Stimulated activated CD8-positive, alpha-beta memory T cell treated with anti-CD3 and anti-CD28 coated beads, Interleukin-4, amount 100 ng/mL, for 1 hour (primary cell): Measurements from ENCODE around the gene MGAT4B.

Experiments
- DNase-seq, 2 donors: peaks; one replicate each; pipeline ENCODE4 v3.0.0-alpha.2; 2020; ENCODE audit warnings: low read depth in 2 of 2, low spot score in 1 of 2

The MGAT4B gene

GRCh38 chr5:179827680-179828079, 21.0 kb upstream of the MGAT4B start:
- no peak for DNase-seq

GRCh38 chr5:179825655-179826182, 19.1 kb upstream of the MGAT4B start:
- no peak for DNase-seq

- DNase-seq = no peak
Observed at GRCh38 chr5:179824745-179825112, 18.1 kb upstream of the MGAT4B start.

GRCh38 chr5:179823937-179824744, 17.5 kb upstream of the MGAT4B start:
- DNase-seq = no peak

- no peak for DNase-seq
Observed at GRCh38 chr5:179822444-179822990, 15.9 kb upstream of the MGAT4B start.

GRCh38 chr5:179822059-179822432, 15.4 kb upstream of the MGAT4B start:
- no peak for DNase-seq

GRCh38 chr5:179821298-179822058, 14.8 kb upstream of the MGAT4B start:
- DNase-seq = peak; percentile 69 to 72

GRCh38 chr5:179820483-179821297, 14.0 kb upstream of the MGAT4B start, which contains the start of gene SQSTM1:
SQSTM1 (plus strand) TSS chr5:179820905; CDS start chr5:179820937, 32 bp downstream.
- peak; percentile 67 to 68 for DNase-seq

GRCh38 chr5:179820127-179820482, 13.4 kb upstream of the MGAT4B start:
- no peak for DNase-seq

GRCh38 chr5:179819296-179820126, 12.8 kb upstream of the MGAT4B start:
- no peak for DNase-seq

GRCh38 chr5:179818746-179819295, 12.2 kb upstream of the MGAT4B start:
- DNase-seq = peak; percentile 75 to 80

- DNase-seq = no peak
Observed at GRCh38 chr5:179817890-179818745, 11.5 kb upstream of the MGAT4B start.

GRCh38 chr5:179817470-179817840, 10.8 kb upstream of the MGAT4B start:
- DNase-seq = no peak

- no peak for DNase-seq
Observed at GRCh38 chr5:179816796-179817469, 10.3 kb upstream of the MGAT4B start.

GRCh38 chr5:179816401-179816795, 9.7 kb upstream of the MGAT4B start:
- DNase-seq = no peak

GRCh38 chr5:179815491-179816249, 9.0 kb upstream of the MGAT4B start:
- no peak for DNase-seq

- no peak for DNase-seq
Observed at GRCh38 chr5:179814090-179814489, 7.4 kb upstream of the MGAT4B start.
